MV-4-11 (cell line): ENCODE measurements around the gene PTPRK.

Source experiments
- DNase-seq: peaks from one replicate; lab custom pipeline; 2025; lab: John Stamatoyannopoulos, UW

PTPRK gene

GRCh38 chr6:128131566-128131965 is 388.8 kb downstream of the PTPRK start:
- DNase-seq, result no peak

GRCh38 chr6:128131036-128131435 is 389.4 kb downstream of the PTPRK start:
- no peak for DNase-seq

- DNase-seq, result no peak
Observed at GRCh38 chr6:128129679-128130078, 390.7 kb downstream of the PTPRK start.

GRCh38 chr6:128127650-128128049 is 392.7 kb downstream of the PTPRK start:
- DNase-seq, result no peak

GRCh38 chr6:128124713-128125112 is 395.7 kb downstream of the PTPRK start:
- DNase-seq, result no peak

GRCh38 chr6:128121610-128122009 is 398.8 kb downstream of the PTPRK start:
- no peak for DNase-seq

- no peak for DNase-seq
Observed at GRCh38 chr6:128121190-128121589, 399.2 kb downstream of the PTPRK start.

GRCh38 chr6:128118401-128118800 is 402.0 kb downstream of the PTPRK start:
- no peak for DNase-seq

GRCh38 chr6:128117916-128118315 is 402.5 kb downstream of the PTPRK start:
- no peak for DNase-seq

GRCh38 chr6:128114164-128114563 is 406.2 kb downstream of the PTPRK start:
- DNase-seq, result no peak

GRCh38 chr6:128112494-128112893 is 407.9 kb downstream of the PTPRK start:
- DNase-seq, result no peak

- no peak for DNase-seq
Observed at GRCh38 chr6:128111096-128111495, 409.3 kb downstream of the PTPRK start.

- DNase-seq, result no peak
Observed at GRCh38 chr6:128107682-128108081, 412.7 kb downstream of the PTPRK start.

- DNase-seq, result no peak
Observed at GRCh38 chr6:128099571-128100197, 420.7 kb downstream of the PTPRK start.

GRCh38 chr6:128098000-128098581 is 422.3 kb downstream of the PTPRK start:
- DNase-seq, result no peak

- DNase-seq, result no peak
Observed at GRCh38 chr6:128097009-128097408, 423.4 kb downstream of the PTPRK start.

GRCh38 chr6:128095362-128095761 is 425.0 kb downstream of the PTPRK start:
- DNase-seq, result no peak

GRCh38 chr6:128079021-128079420 is 441.4 kb downstream of the PTPRK start:
- DNase-seq, result no peak

- no peak for DNase-seq
Observed at GRCh38 chr6:128078276-128078675, 442.1 kb downstream of the PTPRK start.

GRCh38 chr6:128076843-128077242 is 443.6 kb downstream of the PTPRK start:
- DNase-seq, result no peak

- DNase-seq, result no peak
Observed at GRCh38 chr6:128074567-128074966, 445.8 kb downstream of the PTPRK start.

- no peak for DNase-seq
Observed at GRCh38 chr6:128073389-128073788, 447.0 kb downstream of the PTPRK start.

- no peak for DNase-seq
Observed at GRCh38 chr6:128071212-128071611, 449.2 kb downstream of the PTPRK start.

GRCh38 chr6:128070406-128070805 is 450.0 kb downstream of the PTPRK start:
- DNase-seq, result no peak
